ENCODE measurements around the gene EXOC6B.

DNA sequence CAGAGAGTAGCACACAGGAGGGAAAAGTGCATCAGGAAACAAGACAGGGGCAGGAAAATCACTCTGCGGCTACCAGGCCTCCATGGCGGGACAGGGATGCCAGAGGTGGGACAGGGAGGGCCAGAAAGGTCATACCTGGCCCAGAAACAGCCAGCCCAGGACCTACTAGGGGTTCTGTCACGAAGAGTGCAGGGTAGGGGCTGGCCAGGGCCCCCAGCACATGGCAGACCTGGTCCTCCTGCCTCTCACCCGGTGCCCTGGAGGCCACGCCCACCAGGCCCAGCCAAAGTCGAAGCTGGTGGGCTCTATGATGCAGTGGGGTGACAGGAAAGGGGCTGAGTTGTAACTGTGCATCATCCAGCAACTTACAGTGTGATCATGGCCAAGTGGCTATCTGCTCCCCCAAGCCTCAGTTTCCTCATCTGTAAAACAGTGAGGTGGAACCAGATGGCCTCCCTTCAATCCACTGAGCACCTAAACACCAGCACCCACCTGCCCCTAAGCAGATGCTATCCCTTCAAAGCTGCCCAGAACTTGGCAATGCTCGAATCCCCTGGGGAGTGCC, 688.8 kb downstream of the EXOC6B start:
- no peak for TF ChIP-seq CTCF (IDR thresholded peaks at IDR 0.05)
- no peak for TF ChIP-seq POLR2AphosphoS5 (IDR thresholded peaks at IDR 0.05)

Measured in suprapubic skin (tissue), 3 donors.